Keratinocyte (primary cell): ENCODE results near the gene HES2. TPM values are rescaled to one million over a fixed set of nuclear protein-coding genes. Genes with fewer than 3 reads are reported as not detected.

Experiments used
- DNase-seq: peaks from one replicate; pipeline ENCODE4 v3.0.0-alpha.2; 2011; ENCODE audit warnings: low read depth, missing footprints, low spot score
- FAIRE-seq: peaks from 2 replicates; lab custom pipeline; 2011; peaks lifted over from hg19 to GRCh38; lab: Jason Lieb, UNC
- H2AFZ ChIP-seq: 2 replicates; pipeline ENCODE4 v1.6.0; 2012; ENCODE audit warnings: low read length, control low read depth, inconsistent platforms; ENCODE audit not compliant: control insufficient read depth
- H3K27ac ChIP-seq: 2 replicates; pipeline ENCODE4 v1.5.1; 2011; ENCODE audit warnings: low read length; ENCODE audit not compliant: control insufficient read depth, insufficient read depth
- H3K27me3 ChIP-seq: 3 replicates; pipeline ENCODE4 v1.6.0; 2011; ENCODE audit warnings: low read length; ENCODE audit not compliant: control insufficient read depth, insufficient read depth; ENCODE audit errors: extremely low read depth
- H3K36me3 ChIP-seq, 2 experiments: 2 replicates in 1 of 2; 3 replicates in 1 of 2; pipeline ENCODE4 v1.5.1; 2011; ENCODE audit warnings: low read length in 2 of 2, mild to moderate bottlenecking in 1 of 2; ENCODE audit not compliant: control insufficient read depth in 2 of 2, insufficient read depth in 2 of 2; ENCODE audit errors: extremely low read depth in 1 of 2
- H3K4me1 ChIP-seq: 3 replicates; pipeline ENCODE4 v1.5.1; 2011; ENCODE audit warnings: low read length; ENCODE audit not compliant: control insufficient read depth, insufficient read depth; ENCODE audit errors: extremely low read depth
- H3K4me2 ChIP-seq: 3 replicates; pipeline ENCODE4 v1.6.0; 2011; ENCODE audit warnings: low read depth, low read length; ENCODE audit not compliant: control insufficient read depth, insufficient read depth; ENCODE audit errors: extremely low read depth
- H3K4me3 ChIP-seq, 3 experiments: fragments of 200-600 bp in 1 of 3; sonication (generic) in 1 of 3; 2 replicates in 2 of 3; 3 replicates in 1 of 3; pipeline ENCODE4 v1.5.1; 2011 to 2016; ENCODE audit warnings: low read length in 3 of 3, mild to moderate bottlenecking in 3 of 3, control low read depth in 2 of 3, inconsistent platforms in 1 of 3, low read depth in 1 of 3, mixed read lengths in 1 of 3, mixed run types in 1 of 3, moderate library complexity in 1 of 3; ENCODE audit not compliant: control insufficient read depth in 2 of 3, insufficient read depth in 2 of 3; ENCODE audit errors: extremely low read depth in 1 of 3
- H3K79me2 ChIP-seq: 2 replicates; pipeline ENCODE4 v1.6.0; 2012; ENCODE audit warnings: low read length; ENCODE audit not compliant: control insufficient read depth, insufficient read depth
- H3K9ac ChIP-seq: 3 replicates; pipeline ENCODE4 v1.6.0; 2011; ENCODE audit warnings: low read length; ENCODE audit not compliant: control insufficient read depth, insufficient read depth; ENCODE audit errors: extremely low read depth
- H3K9me1 ChIP-seq: 3 replicates; pipeline ENCODE4 v1.6.0; 2011; ENCODE audit warnings: low read length; ENCODE audit not compliant: control insufficient read depth, insufficient read depth; ENCODE audit errors: extremely low read depth
- H3K9me3 ChIP-seq: 2 replicates; pipeline ENCODE4 v1.5.1; 2012; ENCODE audit warnings: low read depth, low read length; ENCODE audit not compliant: control insufficient read depth
- H4K20me1 ChIP-seq: 3 replicates; pipeline ENCODE4 v1.6.0; 2011; ENCODE audit warnings: low read length; ENCODE audit not compliant: control insufficient read depth, insufficient read depth; ENCODE audit errors: extremely low read depth
- EZH2 ChIP-seq: IDR thresholded peaks from one replicate; pipeline ENCODE4 v1.6.1; 2012; ENCODE audit warnings: inconsistent platforms, mild to moderate bottlenecking, low read length, moderate library complexity
- dilution Hi-C: fragments of 300-500 bp; cut with MboI; formaldehyde crosslinking; loops from one replicate; pipeline ENCODE4 v1.7.0; 2020; ENCODE audit warnings: low sequenced_read_pairs; ENCODE audit not compliant: extremely low pct_ligation_motif_present
- polyA plus RNA-seq, 5 experiments: library from polyadenylated mRNA; depleted of rRNA in 3 of 5; stranded (reverse) in 3 of 5; stranded (forward) in 1 of 5; unstranded in 1 of 5; fragments of >200 nt; gene quantifications; 1 replicate in 1 of 5; 2 replicates in 3 of 5; 3 replicates in 1 of 5; pipeline versions ENCODE4 v1.2.1 to v1.2.3, GENCODE V29; 2011 to 2012; ENCODE audit warnings: missing spikeins in 2 of 5, low read depth in 1 of 5, low replicate concordance in 1 of 5
- TF ChIP-seq, protein P1 (sequence below), 3 experiments: IDR thresholded peaks in 1 of 3; conservative IDR thresholded peaks in 1 of 3; optimal IDR thresholded peaks in 1 of 3; 2 replicates in 2 of 3; 3 replicates in 1 of 3; pipeline versions ENCODE3 to v1.5.1; 2011; ENCODE audit warnings: low read length in 3 of 3, mild to moderate bottlenecking in 3 of 3, moderate library complexity in 2 of 3, control low read depth in 1 of 3, inconsistent platforms in 1 of 3; ENCODE audit not compliant: insufficient read depth in 2 of 3; ENCODE audit errors: extremely low read depth in 1 of 3

The HES2 gene
- polyA plus RNA-seq, 1 donor (not counting 4 experiments of a cell fraction or from before 2014, with no cell fraction given) = 30.1 TPM

DNA sequence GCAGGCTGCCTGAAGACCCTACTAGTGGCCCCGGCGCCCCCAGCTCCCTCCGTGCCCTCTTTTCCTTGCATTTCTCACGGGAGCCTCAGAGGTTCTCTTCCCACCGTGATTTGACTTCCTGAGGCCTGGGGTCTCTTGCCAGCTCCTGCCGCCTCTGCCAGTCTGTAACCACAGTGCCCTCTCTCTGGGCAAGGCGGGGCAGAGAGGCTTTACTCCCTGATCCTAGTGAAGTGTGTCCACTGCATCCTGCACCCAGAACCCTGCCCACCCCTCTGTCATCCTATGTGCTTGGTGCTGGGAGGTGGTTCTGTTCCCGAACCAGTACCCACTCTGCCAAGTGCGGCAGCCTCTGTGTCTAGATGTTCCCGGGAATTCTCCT, 7.2 kb upstream of the HES2 start:
- H3K4me1 ChIP-seq = peaks cover 43% of the 10 kb centered on the region
- no peak overlapping the region for H3K4me2 ChIP-seq
- H4K20me1 ChIP-seq = no peaks in the 10 kb centered on the region
- H3K4me3 ChIP-seq = no peak overlapping the region
- FAIRE-seq (no peak), DNase-seq (no peak)
- no peak overlapping the region for H3K9ac ChIP-seq
- H3K36me3 ChIP-seq = no peaks in the 10 kb centered on the region
- H3K27me3 ChIP-seq = peaks cover 32% of the 10 kb centered on the region
- dilution Hi-C loops = no loop called here
- H2AFZ ChIP-seq = no peak overlapping the region
- no peaks in the 10 kb centered on the region for H3K9me1 ChIP-seq
- H3K79me2 ChIP-seq = no peaks in the 10 kb centered on the region
- no peaks in the 10 kb centered on the region for H3K9me3 ChIP-seq
- H3K27ac ChIP-seq = no peak overlapping the region
- TF ChIP-seq, protein P1, sequence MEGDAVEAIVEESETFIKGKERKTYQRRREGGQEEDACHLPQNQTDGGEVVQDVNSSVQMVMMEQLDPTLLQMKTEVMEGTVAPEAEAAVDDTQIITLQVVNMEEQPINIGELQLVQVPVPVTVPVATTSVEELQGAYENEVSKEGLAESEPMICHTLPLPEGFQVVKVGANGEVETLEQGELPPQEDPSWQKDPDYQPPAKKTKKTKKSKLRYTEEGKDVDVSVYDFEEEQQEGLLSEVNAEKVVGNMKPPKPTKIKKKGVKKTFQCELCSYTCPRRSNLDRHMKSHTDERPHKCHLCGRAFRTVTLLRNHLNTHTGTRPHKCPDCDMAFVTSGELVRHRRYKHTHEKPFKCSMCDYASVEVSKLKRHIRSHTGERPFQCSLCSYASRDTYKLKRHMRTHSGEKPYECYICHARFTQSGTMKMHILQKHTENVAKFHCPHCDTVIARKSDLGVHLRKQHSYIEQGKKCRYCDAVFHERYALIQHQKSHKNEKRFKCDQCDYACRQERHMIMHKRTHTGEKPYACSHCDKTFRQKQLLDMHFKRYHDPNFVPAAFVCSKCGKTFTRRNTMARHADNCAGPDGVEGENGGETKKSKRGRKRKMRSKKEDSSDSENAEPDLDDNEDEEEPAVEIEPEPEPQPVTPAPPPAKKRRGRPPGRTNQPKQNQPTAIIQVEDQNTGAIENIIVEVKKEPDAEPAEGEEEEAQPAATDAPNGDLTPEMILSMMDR (optimal IDR thresholded peaks at IDR 0.05 in 1 of 3, IDR thresholded peaks at IDR 0.05 in 1 of 3, conservative IDR thresholded peaks at IDR 0.05 in 1 of 3; ENCODE audit: extremely low read depth in 1 of 3, insufficient read depth in 2 of 3, low read length in 3 of 3) = no peak
- no peak for TF ChIP-seq EZH2

DNA sequence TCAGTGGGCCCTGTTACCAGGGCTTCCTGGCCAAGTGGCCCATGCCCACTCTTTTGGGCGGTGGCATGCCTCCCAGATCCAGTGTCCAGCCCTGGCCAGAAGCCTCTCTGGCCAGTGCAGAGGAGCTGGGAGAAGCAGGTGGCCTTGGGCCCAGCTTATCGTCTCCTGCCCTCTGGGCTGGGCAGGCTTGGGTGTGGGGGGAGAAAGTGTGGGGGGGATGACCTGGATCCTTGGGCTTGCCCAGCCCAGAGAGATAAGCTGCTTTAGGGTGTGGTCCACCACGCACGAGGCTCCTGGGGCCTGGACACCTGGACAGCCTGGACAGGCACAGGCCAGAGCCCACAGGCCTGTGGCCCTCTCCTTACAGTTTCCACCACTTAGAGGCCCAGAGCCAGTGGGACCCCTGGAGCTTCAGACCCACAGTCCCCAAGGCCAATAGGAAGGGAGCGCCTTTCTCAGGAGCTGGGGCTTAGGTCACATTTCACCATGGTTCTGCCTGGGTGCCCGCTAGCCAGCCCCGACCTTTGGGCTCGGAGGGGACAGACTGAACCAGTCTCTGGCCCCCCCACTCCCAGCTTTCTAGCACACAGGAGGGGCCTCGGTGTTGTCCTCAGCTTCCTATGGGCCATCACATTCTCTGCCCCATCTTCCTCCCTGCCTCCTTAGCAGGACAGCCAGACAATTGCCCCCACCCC, 6.7 kb upstream of the HES2 start:
- no peak overlapping the region for H2AFZ ChIP-seq
- no peak for TF ChIP-seq EZH2
- TF ChIP-seq, protein P1 (optimal IDR thresholded peaks at IDR 0.05 in 1 of 3, IDR thresholded peaks at IDR 0.05 in 1 of 3, conservative IDR thresholded peaks at IDR 0.05 in 1 of 3; ENCODE audit: extremely low read depth in 1 of 3, insufficient read depth in 2 of 3, low read length in 3 of 3) = no peak
- H3K4me1 ChIP-seq = peaks cover 48% of the 10 kb centered on the region
- no peaks in the 10 kb centered on the region for H4K20me1 ChIP-seq
- H3K9me1 ChIP-seq = no peaks in the 10 kb centered on the region
- no peak overlapping the region for H3K4me3 ChIP-seq
- H3K9me3 ChIP-seq = no peaks in the 10 kb centered on the region
- dilution Hi-C loops = no loop called here
- H3K4me2 ChIP-seq = no peak overlapping the region
- no peaks in the 10 kb centered on the region for H3K36me3 ChIP-seq
- H3K27me3 ChIP-seq = peaks cover 29% of the 10 kb centered on the region
- DNase-seq = no peak
- no peak overlapping the region for H3K9ac ChIP-seq
- no peaks in the 10 kb centered on the region for H3K79me2 ChIP-seq
- H3K27ac ChIP-seq = no peak overlapping the region
- no peak for FAIRE-seq
